ENCODE data around the gene DNAH14. TPM values are rescaled to one million over a fixed set of nuclear protein-coding genes. Genes with fewer than 3 reads are reported as not detected.

The DNAH14 gene
- total RNA-seq, 2 donors from 2014 or later: 36.6 to 41.6 TPM

- no peak overlapping the region for H3K9ac ChIP-seq (ENCODE audit: extremely low read depth, low read length, poor library complexity, severe bottlenecking)
- H3K4me3 Mint-ChIP-seq: no peak overlapping the region
- no peak for TF ChIP-seq CTCF (conservative IDR thresholded peaks at IDR 0.05)
- no peak overlapping the region for H3K4me3 ChIP-seq (ENCODE audit: low read length)
- H3K27ac Mint-ChIP-seq: no peak overlapping the region
- H3K36me3 Mint-ChIP-seq (ENCODE audit: low read depth): no peaks in the 10 kb centered on the region
- no peaks in the 10 kb centered on the region for H3K4me1 Mint-ChIP-seq
- peaks cover 15% of the 10 kb centered on the region for H3K9me3 ChIP-seq (ENCODE audit: control insufficient read depth, low read length)
- no peaks in the 10 kb centered on the region for H3K4me1 ChIP-seq (ENCODE audit: control insufficient read depth, insufficient read depth, low read length)
- no peaks in the 10 kb centered on the region for H3K27me3 ChIP-seq (ENCODE audit: control insufficient read depth, insufficient read depth, low read length, poor library complexity, severe bottlenecking)
- WGBS, 2 experiments (ENCODE audit: insufficient coverage in 1 of 2, insufficient read length in 1 of 2): 91 to 100% methylated on average over 2 of the region's 3 CpGs
- H3K27me3 Mint-ChIP-seq (ENCODE audit: insufficient read depth): no peaks in the 10 kb centered on the region
- no peak overlapping the region for H3K27ac ChIP-seq (ENCODE audit: low read depth, low read length)
- H3K36me3 ChIP-seq (ENCODE audit: control insufficient read depth, insufficient read depth, low read length): no peaks in the 10 kb centered on the region
- H3K9me3 Mint-ChIP-seq: peaks cover 20% of the 10 kb centered on the region
- no peak for DNase-seq
These were observed 348.0 kb downstream of the DNAH14 start for GRCh38 chr1:225277445-225277844.

- Mint-ChIP-seq H3K36me3 (ENCODE audit: low read depth) (no peaks in the 10 kb centered on the region), H3K4me1 (no peaks in the 10 kb centered on the region), H3K9me3 (peaks cover 19% of the 10 kb centered on the region), H3K27me3 (ENCODE audit: insufficient read depth) (no peaks in the 10 kb centered on the region), H3K27ac (no peak overlapping the region), H3K4me3 (no peak overlapping the region)
- no peak for DNase-seq
- H3K4me1 ChIP-seq (ENCODE audit: control insufficient read depth, insufficient read depth, low read length): no peaks in the 10 kb centered on the region
- H3K9ac ChIP-seq (ENCODE audit: extremely low read depth, low read length, poor library complexity, severe bottlenecking): no peak overlapping the region
- peaks cover 15% of the 10 kb centered on the region for H3K9me3 ChIP-seq (ENCODE audit: control insufficient read depth, low read length)
- no peaks in the 10 kb centered on the region for H3K36me3 ChIP-seq (ENCODE audit: control insufficient read depth, insufficient read depth, low read length)
- H3K27ac ChIP-seq (ENCODE audit: low read depth, low read length): no peak overlapping the region
- no peak overlapping the region for H3K4me3 ChIP-seq (ENCODE audit: low read length)
- H3K27me3 ChIP-seq (ENCODE audit: control insufficient read depth, insufficient read depth, low read length, poor library complexity, severe bottlenecking): no peaks in the 10 kb centered on the region
- no peak for TF ChIP-seq CTCF (conservative IDR thresholded peaks at IDR 0.05)
These were observed 351.1 kb downstream of the DNAH14 start for GRCh38 chr1:225280563-225280962.

- no peaks in the 10 kb centered on the region for H3K27me3 ChIP-seq (ENCODE audit: control insufficient read depth, insufficient read depth, low read length, poor library complexity, severe bottlenecking)
- Mint-ChIP-seq H3K4me3 (no peak overlapping the region), H3K27ac (no peak overlapping the region), H3K27me3 (ENCODE audit: insufficient read depth) (peaks cover 6% of the 10 kb centered on the region), H3K9me3 (peaks cover 26% of the 10 kb centered on the region), H3K36me3 (ENCODE audit: low read depth) (no peaks in the 10 kb centered on the region), H3K4me1 (no peaks in the 10 kb centered on the region)
- no peak for DNase-seq
- no peak overlapping the region for H3K4me3 ChIP-seq (ENCODE audit: low read length)
- peaks cover 26% of the 10 kb centered on the region for H3K9me3 ChIP-seq (ENCODE audit: control insufficient read depth, low read length)
- H3K36me3 ChIP-seq (ENCODE audit: control insufficient read depth, insufficient read depth, low read length): no peaks in the 10 kb centered on the region
- TF ChIP-seq CTCF (conservative IDR thresholded peaks at IDR 0.05): no peak
- no peak overlapping the region for H3K9ac ChIP-seq (ENCODE audit: extremely low read depth, low read length, poor library complexity, severe bottlenecking)
- H3K4me1 ChIP-seq (ENCODE audit: control insufficient read depth, insufficient read depth, low read length): no peaks in the 10 kb centered on the region
- no CpG with 5 or more reads among the region's 1 CpG for WGBS, 2 experiments (ENCODE audit: insufficient coverage in 1 of 2, insufficient read length in 1 of 2)
- no peak overlapping the region for H3K27ac ChIP-seq (ENCODE audit: low read depth, low read length)
These were observed 360.8 kb downstream of the DNAH14 start for GRCh38 chr1:225290244-225290643.
